HAP-1 (cell line): Measurements from ENCODE around the gene PPIP5K2.
"Not testable (repeated sequence)": the region's sequence is repeated elsewhere in the genome, so short reads cannot be mapped to it uniquely, and the experiment has no call there.

Source experiments
- DNase-seq, 2 experiments: peaks; one replicate each; pipeline ENCODE4 v3.0.0-alpha.2; 2016 to 2020; ENCODE audit warnings: low spot score in 2 of 2
- H3K27me3 ChIP-seq: fragments of 250-450 bp; sonication (Bioruptor Pico); 2 replicates; pipeline ENCODE4 v1.5.1; 2020; ENCODE audit warnings: low read depth, mild to moderate bottlenecking, moderate library complexity
- H3K36me3 ChIP-seq: fragments of 250-450 bp; sonication (Bioruptor Pico); replicated peaks from 2 replicates; pipeline ENCODE4 v1.5.1; 2020; ENCODE audit warnings: mild to moderate bottlenecking
- H3K4me1 ChIP-seq: fragments of 250-450 bp; sonication (Bioruptor Pico); 2 replicates; pipeline ENCODE4 v1.5.1; 2020; ENCODE audit warnings: mild to moderate bottlenecking
- H3K4me3 ChIP-seq: fragments of 250-450 bp; sonication (Bioruptor Pico); 2 replicates; pipeline ENCODE4 v1.5.1; 2020; ENCODE audit warnings: mild to moderate bottlenecking, moderate library complexity
- H3K9me3 ChIP-seq: fragments of 250-450 bp; sonication (Bioruptor Pico); 2 replicates; pipeline ENCODE4 v1.5.1; 2020; ENCODE audit warnings: mild to moderate bottlenecking, moderate library complexity
- in situ Hi-C: fragments of 300-500 bp; cut with MboI; formaldehyde crosslinking; loops from 3 replicates; pipeline ENCODE4 v1.14.3; 2020; ENCODE audit warnings: low sequenced_read_pairs, inconsistent platforms, mixed read lengths

PPIP5K2 gene

DNA sequence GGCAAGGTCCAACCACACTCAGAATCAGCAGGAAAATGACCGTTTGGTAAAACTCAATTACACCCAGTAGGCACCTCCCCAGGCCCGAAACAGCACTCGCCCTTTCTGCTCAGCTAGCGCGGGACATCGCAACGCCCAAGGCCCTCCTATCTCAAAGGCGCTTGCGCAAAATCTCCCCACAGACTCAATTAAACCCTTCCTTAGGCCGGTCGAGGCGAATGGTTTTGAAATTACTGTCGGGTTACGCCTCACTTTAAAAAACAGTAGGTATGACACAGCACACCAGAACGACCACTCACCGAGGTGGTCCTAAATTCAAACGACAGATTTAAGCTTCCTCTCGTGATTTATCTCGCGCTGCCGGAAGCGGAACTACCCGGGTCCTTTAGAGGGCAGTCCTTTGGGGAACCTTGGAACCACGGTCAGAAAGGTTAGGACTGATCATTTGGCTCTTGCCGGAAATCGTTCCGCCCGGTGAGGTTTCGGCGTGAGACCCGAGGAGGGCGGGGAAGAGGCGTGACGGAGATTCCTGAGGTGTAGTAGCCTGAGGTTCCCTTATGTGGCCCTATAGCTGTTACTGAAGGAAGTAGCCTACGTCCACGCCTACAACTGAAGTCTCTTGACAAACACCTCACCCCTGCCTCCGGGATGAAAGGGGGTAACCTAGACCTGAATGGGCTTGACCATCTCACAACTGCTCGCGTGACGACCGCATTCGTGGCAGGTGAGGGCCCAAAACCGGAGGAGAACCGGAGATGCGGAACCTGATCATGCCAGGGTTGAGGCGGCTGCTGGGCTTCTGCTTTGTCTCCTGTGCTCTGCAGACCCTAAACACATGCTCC, at the start of gene PPIP5K2, which contains the start of gene GIN1:
PPIP5K2 (plus strand) TSS at position 537 of the 842 bp plus-strand sequence. CDS start 9,289 bp downstream, outside the sequence.
GIN1 (minus strand) TSS at position 374 of the 842 bp plus-strand sequence. CDS start 11,431 bp downstream, outside the sequence.
- Histone ChIP-seq H3K9me3 (no peaks in the 10 kb centered on the region), H3K36me3 (no peaks in the 10 kb centered on the region), H3K4me3 (peak within 1 kb of the TSS; percentile 69), H3K27me3 (no peaks in the 10 kb centered on the region), H3K4me1 (peaks cover 2% of the 10 kb centered on the region; the same call in 1 of the 2 replicates)
- in situ Hi-C loops: no loop called here
- DNase-seq: peak; percentile 96

DNA sequence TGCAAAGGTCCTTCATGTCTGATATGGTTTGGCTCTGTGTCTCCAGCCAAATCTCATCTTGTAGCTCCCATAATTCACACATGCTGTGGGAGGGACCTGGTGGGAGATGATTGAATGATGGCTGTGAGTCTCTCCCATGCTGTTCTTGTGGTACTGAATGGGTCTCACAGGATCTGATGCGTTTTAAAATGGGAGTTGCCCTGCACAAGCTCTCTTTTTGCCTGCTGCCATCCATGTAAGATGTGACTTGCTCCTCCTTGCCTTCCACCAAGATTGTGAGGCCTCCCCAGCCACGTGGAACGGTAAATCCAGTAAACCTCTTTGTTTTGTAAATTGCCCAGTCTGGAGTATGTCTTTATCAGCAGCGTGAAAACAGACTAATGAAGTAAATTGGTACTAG, 46.6 kb upstream of the PPIP5K2 start:
- H3K36me3 ChIP-seq, H3K27me3 ChIP-seq, H3K9me3 ChIP-seq, H3K4me3 ChIP-seq, in situ Hi-C loops, H3K4me1 ChIP-seq, DNase-seq: not testable (repeated sequence)

DNA sequence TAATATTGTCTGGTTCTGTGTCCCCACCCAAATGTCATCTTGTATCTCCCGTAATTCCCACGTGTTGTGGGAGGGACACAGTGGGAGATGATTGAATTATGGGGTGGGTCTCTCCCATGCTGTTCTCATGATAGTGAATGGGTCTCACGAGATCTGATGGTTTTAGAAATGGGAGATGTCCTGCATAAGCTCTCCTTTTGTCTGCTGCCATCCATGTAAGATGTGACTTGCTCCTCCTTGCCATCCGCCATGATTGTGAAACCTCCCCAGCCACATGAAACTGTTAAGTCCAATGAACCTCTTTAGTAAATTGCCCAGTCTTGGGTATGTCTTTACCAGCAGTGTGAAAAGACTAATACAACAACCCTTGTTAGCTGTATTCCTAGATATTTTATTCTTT, 44.7 kb upstream of the PPIP5K2 start:
- Histone ChIP-seq H3K4me3 (no peak overlapping the region), H3K36me3 (no peaks in the 10 kb centered on the region), H3K4me1 (no peaks in the 10 kb centered on the region), H3K27me3 (no peaks in the 10 kb centered on the region), H3K9me3 (0 out of 2 replicates have a peak, but pooled peaks cover 2% of the 10 kb centered on the region)
- in situ Hi-C loops: no loop called here
- DNase-seq: no peak

DNA sequence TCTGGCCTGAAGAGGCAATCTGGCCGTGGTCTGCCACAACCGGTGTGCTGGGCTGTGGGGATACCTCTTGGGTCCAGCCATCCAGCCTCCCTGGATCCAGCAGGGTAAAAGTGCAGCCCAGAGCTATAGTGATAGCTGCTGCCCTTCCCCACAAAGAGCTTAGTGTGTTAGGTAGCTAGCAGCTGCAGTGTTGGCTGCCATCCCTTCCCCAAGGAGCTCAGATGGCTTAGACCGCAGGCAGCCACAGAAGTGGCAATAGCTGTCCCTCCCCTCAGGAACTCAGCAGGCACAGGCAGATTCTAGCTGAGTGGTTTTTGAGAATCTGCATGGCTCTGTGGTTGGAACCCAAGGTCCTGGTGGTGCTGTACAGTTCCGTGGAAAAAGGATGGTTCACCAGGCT, 40.3 kb upstream of the PPIP5K2 start:
- in situ Hi-C loops: no loop called here
- H3K36me3 ChIP-seq: no peaks in the 10 kb centered on the region
- H3K9me3 ChIP-seq: no peaks in the 10 kb centered on the region

DNA sequence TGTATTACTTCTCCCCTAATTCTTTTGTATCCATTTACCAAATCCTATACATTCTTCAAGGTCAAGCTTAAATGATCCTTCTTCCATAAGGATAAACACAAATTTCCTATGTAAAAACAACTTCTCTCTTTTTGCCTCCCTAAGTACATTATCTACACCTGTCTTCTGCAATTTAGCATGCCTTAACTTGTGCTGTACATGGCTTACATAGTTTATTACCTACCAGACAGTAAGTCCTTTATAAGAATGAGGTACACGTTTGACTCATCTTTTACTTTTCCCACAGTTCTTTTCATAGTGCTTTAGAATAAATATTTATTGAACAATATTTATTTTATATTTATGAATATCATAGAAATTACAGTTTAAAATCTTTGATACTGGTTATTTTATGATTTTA, 33.6 kb upstream of the PPIP5K2 start:
- no peak overlapping the region for H3K4me3 ChIP-seq
- H3K36me3 ChIP-seq: no peaks in the 10 kb centered on the region; the same call in 1 of the 2 replicates
- DNase-seq: no peak
- no peaks in the 10 kb centered on the region for H3K4me1 ChIP-seq
- no peaks in the 10 kb centered on the region for H3K27me3 ChIP-seq
- H3K9me3 ChIP-seq: no peaks in the 10 kb centered on the region
- in situ Hi-C loops: no loop called here

More for the DNA sequence above, 40.3 kb upstream of the PPIP5K2 start:
- H3K27me3 ChIP-seq: no peaks in the 10 kb centered on the region
- no peak for DNase-seq
- H3K4me1 ChIP-seq: no peaks in the 10 kb centered on the region
- H3K4me3 ChIP-seq: no peak overlapping the region

DNA sequence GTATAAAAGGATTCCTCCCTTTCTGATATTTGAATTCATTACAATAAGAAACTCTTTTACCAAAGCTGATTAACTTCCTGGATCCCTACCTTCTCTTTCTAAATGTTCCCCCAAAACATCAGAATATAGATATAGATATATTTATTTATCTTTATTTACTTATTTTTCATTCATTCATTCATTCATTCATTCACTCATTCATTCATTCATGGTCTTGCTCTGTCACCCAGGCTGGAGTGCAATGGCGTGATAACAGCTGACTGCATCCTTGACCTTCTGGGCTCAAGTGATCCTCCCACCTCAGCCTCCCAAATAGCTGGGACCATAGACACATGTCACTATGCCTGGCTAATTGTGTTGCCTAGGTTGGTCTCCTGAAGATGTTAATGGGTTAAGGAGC, 30.8 kb upstream of the PPIP5K2 start:
- Histone ChIP-seq H3K36me3 (no peaks in the 10 kb centered on the region; the same call in 1 of the 2 replicates), H3K4me3 (no peak overlapping the region), H3K9me3 (no peaks in the 10 kb centered on the region), H3K4me1 (no peaks in the 10 kb centered on the region), H3K27me3 (no peaks in the 10 kb centered on the region)
- no peak for DNase-seq
- in situ Hi-C loops: no loop called here

DNA sequence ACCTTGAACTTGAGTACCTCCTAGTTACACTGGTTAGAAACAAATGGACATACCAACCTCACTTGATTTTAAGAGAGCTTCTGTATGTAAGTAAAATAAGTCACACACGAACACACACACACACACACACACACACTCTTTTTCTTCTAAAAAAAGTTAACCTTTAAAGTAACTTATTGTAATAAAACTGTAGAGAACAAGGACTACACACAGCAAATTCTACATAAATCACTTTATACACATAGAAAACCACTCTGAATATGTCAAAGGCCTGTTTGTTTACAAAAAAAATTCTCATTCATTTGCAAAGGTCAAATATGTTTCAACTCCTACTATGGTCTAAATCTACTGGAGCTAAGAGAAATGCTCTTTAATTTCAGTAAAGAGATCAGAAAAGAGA, 29.3 kb upstream of the PPIP5K2 start:
- Histone ChIP-seq H3K36me3 (no peaks in the 10 kb centered on the region; the same call in 1 of the 2 replicates), H3K27me3 (no peaks in the 10 kb centered on the region)

DNA sequence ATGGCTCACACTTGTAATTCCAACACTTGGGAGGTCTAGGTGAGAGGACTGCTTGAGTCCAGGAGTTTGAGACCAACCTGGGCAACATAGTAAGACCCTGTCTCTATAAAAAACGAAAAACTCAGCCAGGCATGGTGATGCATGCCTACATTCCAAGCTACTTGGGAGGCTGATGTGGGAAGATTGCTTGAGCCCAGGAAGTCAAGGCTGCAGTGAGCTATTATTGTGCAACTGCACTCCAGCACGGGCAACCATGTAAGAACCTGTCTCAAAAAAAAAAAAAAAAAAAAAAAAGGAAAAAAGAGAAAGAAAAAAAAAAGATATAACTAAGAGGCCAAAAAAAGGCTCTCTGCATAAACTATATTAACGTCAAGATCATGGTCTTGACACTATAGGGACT, 27.4 kb upstream of the PPIP5K2 start:
- Histone ChIP-seq H3K36me3 (no peaks in the 10 kb centered on the region), H3K4me1 (no peaks in the 10 kb centered on the region), H3K9me3 (no peaks in the 10 kb centered on the region), H3K27me3 (no peaks in the 10 kb centered on the region), H3K4me3 (no peak overlapping the region)
- no peak for DNase-seq
- in situ Hi-C loops: no loop called here

More for the DNA sequence above, 29.3 kb upstream of the PPIP5K2 start:
- no peaks in the 10 kb centered on the region for H3K9me3 ChIP-seq
- H3K4me3 ChIP-seq: no peak overlapping the region
- in situ Hi-C loops: no loop called here
- H3K4me1 ChIP-seq: no peaks in the 10 kb centered on the region
- no peak for DNase-seq

DNA sequence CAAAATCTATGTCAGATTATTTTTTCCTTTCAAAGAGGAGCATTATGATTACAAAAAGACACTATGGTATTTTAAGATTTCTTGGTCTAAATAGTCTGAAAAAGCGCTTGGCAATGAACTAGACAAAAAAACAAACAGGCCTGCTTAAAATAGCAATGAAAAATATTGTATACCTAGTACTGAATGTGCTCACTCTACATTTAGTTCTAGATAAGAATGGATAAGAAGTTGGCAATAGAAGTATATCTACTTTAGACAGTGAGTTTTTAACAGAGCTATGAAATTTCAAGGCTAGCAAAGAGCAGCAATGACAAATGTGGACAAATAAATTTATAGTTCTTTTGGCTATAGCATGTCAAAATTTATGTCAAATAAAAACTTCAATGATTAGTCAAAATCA, 26.4 kb upstream of the PPIP5K2 start:
- no peaks in the 10 kb centered on the region for H3K27me3 ChIP-seq
- H3K9me3 ChIP-seq: no peaks in the 10 kb centered on the region
- no peak for DNase-seq
- no peaks in the 10 kb centered on the region for H3K4me1 ChIP-seq
- in situ Hi-C loops: no loop called here
- no peak overlapping the region for H3K4me3 ChIP-seq
- no peaks in the 10 kb centered on the region for H3K36me3 ChIP-seq

DNA sequence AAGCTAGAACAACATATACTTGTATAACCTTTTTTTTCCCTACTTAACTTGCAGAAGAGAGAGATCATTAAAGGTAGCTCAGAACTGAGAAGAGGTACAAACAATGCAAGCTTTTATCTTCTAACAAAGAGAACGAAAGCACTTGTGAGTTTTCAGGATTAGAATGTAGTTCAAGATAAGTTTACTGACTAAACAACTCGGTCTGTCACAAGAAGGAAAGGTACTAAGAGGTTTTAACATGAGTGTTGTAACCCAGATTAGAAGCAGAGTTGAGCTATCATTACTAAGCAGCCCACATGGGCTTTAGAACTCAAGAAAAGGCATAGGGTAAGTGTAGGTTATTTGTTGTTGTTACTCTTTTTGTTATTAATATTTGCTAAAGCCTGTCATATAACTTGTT, 25.4 kb upstream of the PPIP5K2 start:
- no peaks in the 10 kb centered on the region for H3K9me3 ChIP-seq
- no peaks in the 10 kb centered on the region for H3K4me1 ChIP-seq
- no peaks in the 10 kb centered on the region for H3K36me3 ChIP-seq
- DNase-seq: no peak
- no peak overlapping the region for H3K4me3 ChIP-seq
- H3K27me3 ChIP-seq: no peaks in the 10 kb centered on the region
- in situ Hi-C loops: no loop called here

DNA sequence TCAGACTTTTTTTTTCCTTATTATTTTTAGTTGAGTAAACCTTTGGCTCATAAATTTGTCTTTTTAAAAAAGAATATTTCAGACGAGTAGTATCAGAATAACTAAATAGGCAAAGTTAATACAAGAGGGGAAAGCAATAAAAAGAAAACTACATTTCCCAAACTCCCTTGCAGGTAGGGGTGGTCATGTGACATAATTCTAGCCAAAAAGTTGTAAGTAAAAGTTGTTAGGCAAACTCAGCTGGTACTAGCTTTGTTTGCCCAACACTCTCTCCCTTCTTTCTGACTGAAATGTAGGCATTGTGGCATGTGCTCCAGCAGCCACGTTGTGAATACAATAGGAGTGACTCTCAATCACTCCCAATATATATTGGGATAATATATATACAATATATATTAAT, 21.1 kb upstream of the PPIP5K2 start:
- no peak overlapping the region for H3K4me3 ChIP-seq
- in situ Hi-C loops: no loop called here
- no peaks in the 10 kb centered on the region for H3K9me3 ChIP-seq
- H3K27me3 ChIP-seq: no peaks in the 10 kb centered on the region
- no peak for DNase-seq
- no peaks in the 10 kb centered on the region for H3K4me1 ChIP-seq
- no peaks in the 10 kb centered on the region for H3K36me3 ChIP-seq

DNA sequence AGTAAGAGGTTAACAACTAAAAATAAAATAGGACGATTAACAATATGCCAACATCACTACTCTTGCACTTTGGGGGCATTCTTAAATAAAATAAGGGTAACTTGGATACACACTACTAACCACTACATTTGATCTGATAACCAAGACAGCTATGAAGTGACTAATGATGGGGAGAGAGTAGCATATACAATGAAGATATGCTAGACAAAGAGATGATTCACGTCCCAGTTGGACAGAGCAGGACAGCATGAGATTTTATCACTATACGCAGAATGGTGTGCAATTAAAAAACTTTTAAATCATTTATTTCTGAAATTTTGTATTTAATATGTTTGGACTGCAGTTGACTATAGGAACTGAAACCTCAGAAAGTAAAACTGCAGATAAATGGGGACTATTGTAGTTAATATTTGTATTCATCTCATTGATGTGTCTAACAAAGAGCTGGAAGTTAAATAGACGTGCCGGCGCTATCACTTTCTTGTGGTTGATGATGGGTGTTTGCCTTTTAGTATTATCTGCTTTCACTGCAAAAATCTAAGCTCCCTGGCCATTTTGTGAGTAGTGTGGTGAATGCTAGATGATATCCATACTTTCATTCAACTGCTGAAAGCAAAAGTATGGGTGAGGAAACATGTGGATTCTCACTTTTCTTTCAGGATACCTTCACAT, 18.9 kb upstream of the PPIP5K2 start:
- H3K36me3 ChIP-seq: peaks cover 6% of the 10 kb centered on the region
- H3K4me1 ChIP-seq: no peaks in the 10 kb centered on the region
- no peaks in the 10 kb centered on the region for H3K27me3 ChIP-seq
- DNase-seq: no peak
- in situ Hi-C loops: no loop called here
- no peaks in the 10 kb centered on the region for H3K9me3 ChIP-seq
- no peak overlapping the region for H3K4me3 ChIP-seq

DNA sequence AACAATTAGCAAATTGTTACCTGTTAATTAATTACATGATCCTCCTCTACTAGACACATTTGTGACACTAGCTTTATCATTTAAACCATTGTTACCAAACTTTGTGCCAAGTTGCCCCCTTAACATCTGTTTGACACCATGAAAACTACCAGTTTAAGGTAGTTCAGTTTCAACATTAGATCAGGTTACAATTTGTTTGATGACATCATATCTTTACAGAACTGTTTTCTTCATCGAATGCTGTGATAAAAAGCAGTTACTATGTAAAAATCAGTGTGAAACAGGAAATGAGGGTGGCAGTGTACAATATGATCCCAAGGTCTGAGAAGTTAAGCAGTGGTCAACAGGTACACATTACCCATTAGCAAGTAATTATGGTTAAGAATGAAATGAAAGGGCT, 17.9 kb upstream of the PPIP5K2 start:
- Histone ChIP-seq H3K36me3 (peaks cover 6% of the 10 kb centered on the region), H3K4me1 (no peaks in the 10 kb centered on the region), H3K27me3 (no peaks in the 10 kb centered on the region), H3K4me3 (no peak overlapping the region), H3K9me3 (no peaks in the 10 kb centered on the region)
- DNase-seq: no peak
- in situ Hi-C loops: no loop called here

DNA sequence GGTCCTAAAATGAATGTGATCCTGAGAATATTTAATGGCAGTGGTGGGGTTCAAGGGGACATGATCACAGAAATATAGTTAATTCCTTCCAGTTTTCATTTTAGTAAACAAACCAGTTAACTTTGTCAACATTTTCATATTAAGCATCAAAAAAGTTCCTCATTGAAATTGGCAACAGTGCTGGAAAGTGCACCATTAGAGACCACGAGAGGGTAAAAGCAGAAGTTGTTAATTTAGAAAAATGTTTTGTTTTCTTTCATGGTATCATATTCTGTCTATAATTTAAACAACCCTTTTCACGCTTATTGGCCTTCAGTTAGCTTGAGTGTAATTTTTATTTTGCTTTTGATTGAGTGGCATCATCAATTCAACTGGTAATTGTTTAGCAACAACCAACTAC, 12.0 kb upstream of the PPIP5K2 start:
- H3K4me1 ChIP-seq: peaks cover 13% of the 10 kb centered on the region
- DNase-seq: no peak
- in situ Hi-C loops: no loop called here

More for the DNA sequence above, 12.0 kb upstream of the PPIP5K2 start:
- Histone ChIP-seq H3K4me3 (no peak overlapping the region), H3K27me3 (no peaks in the 10 kb centered on the region), H3K9me3 (no peaks in the 10 kb centered on the region), H3K36me3 (peaks cover 6% of the 10 kb centered on the region)
